Left forelimb (tissue), 1 donor: ENCODE measurements around the gene SLC22A8.
"Not testable (repeated sequence)": the region's sequence is repeated elsewhere in the genome, so short reads cannot be mapped to it uniquely, and the experiment has no call there.

Experiments
- DNase-seq: peaks from one replicate; pipeline ENCODE4 v3.0.0-alpha.2; 2018; ENCODE audit warnings: low spot score

The SLC22A8 gene

GRCh38 chr11:63015521-63016215 lies at the start of gene SLC22A8:
Gene SLC22A8, minus strand, starts transcription at chr11:63015841. Its CDS starts 883 bp downstream, at chr11:63014958.
- no peak for DNase-seq

GRCh38 chr11:63046203-63046602 lies 30.6 kb upstream of the SLC22A8 start:
- not testable (repeated sequence) for DNase-seq

- DNase-seq = no peak
Observed at GRCh38 chr11:63042596-63042995, 27.0 kb upstream of the SLC22A8 start.

GRCh38 chr11:63032457-63032856 lies 16.8 kb upstream of the SLC22A8 start:
- DNase-seq = no peak

GRCh38 chr11:63023841-63024648 lies 8.4 kb upstream of the SLC22A8 start:
- DNase-seq = peak; percentile 89

- no peak for DNase-seq
Observed at GRCh38 chr11:63023222-63023814, 7.7 kb upstream of the SLC22A8 start.

GRCh38 chr11:63022441-63022840 lies 6.8 kb upstream of the SLC22A8 start:
- DNase-seq = no peak

- DNase-seq = no peak
Observed at GRCh38 chr11:63020671-63021291, 5.1 kb upstream of the SLC22A8 start.

- no peak for DNase-seq
Observed at GRCh38 chr11:63019506-63019905, 3.9 kb upstream of the SLC22A8 start.

- DNase-seq = no peak
Observed at GRCh38 chr11:63017306-63017974, 1.8 kb upstream of the SLC22A8 start.

GRCh38 chr11:63014408-63015055 lies 1.1 kb downstream of the SLC22A8 start:
- DNase-seq = no peak

GRCh38 chr11:63012839-63013238 lies 2.8 kb downstream of the SLC22A8 start:
- DNase-seq = no peak

- no peak for DNase-seq
Observed at GRCh38 chr11:63012430-63012829, 3.2 kb downstream of the SLC22A8 start.

GRCh38 chr11:63010934-63011439 lies 4.7 kb downstream of the SLC22A8 start:
- DNase-seq = no peak

GRCh38 chr11:63007920-63008319 lies 7.7 kb downstream of the SLC22A8 start:
- DNase-seq = no peak

- DNase-seq = no peak
Observed at GRCh38 chr11:63001456-63001855, 14.2 kb downstream of the SLC22A8 start.

- DNase-seq = no peak
Observed at GRCh38 chr11:62999649-63000048, 16.0 kb downstream of the SLC22A8 start.

- DNase-seq = no peak
Observed at GRCh38 chr11:62999156-62999555, 16.5 kb downstream of the SLC22A8 start.

GRCh38 chr11:62996271-62996670 lies 19.4 kb downstream of the SLC22A8 start:
- no peak for DNase-seq

- DNase-seq = no peak
Observed at GRCh38 chr11:62994775-62995174, 20.9 kb downstream of the SLC22A8 start.

- peak; percentile 41 for DNase-seq
Observed at GRCh38 chr11:62988276-62988675, 27.4 kb downstream of the SLC22A8 start.
